Measurements from ENCODE around the gene ZFP3.
A peak's percentile ranks its signal among the peaks of the same experiment; 100 is the strongest.
"Not testable (repeated sequence)": the region's sequence is repeated elsewhere in the genome, so short reads cannot be mapped to it uniquely, and the experiment has no call there.

The ZFP3 gene

DNA sequence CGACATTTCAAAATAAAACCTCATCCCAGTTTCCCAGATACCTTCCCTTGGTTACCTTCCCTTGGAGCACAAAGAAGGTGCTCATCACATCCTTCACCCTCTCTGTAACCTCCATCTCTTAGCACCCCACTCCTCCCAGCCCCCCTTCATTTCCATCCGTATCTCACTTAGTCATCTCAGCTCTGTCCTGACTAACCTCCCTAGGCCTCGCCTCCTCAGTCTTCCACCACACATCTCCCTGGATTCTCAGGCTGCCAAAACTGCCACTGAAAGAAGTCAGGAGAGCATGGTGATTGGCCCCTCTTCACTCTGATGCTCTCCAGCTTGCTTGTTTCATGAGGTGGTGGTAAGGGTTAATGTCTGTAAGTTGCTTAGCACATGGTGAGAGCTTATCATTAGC is 2.3 kb downstream of the ZFP3 start:
- no peak for DNase-seq

DNA sequence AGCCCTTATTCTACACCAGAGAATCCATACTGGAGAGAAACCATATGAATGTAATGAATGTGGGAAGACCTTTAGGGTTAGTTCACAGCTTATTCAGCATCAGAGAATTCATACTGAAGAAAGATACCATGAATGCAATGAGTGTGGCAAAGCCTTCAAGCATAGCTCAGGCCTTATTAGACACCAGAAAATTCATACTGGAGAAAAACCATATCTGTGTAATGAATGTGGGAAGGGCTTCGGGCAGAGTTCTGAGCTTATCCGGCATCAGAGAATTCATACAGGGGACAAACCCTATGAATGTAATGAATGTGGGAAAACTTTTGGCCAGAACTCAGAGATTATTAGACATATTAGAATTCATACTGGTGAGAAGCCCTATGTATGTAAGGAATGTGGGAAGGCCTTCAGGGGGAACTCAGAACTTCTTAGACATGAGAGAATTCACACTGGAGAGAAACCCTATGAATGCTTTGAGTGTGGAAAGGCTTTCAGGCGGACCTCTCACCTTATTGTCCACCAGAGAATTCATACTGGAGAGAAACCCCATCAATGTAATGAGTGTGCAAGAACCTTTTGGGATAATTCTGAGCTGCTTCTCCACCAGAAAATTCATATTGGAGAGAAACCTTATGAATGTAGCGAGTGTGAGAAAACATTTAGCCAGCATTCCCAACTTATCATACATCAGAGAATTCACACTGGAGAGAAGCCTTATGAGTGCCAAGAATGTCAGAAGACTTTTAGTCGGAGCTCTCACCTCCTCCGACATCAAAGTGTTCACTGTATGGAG is 14.1 kb downstream of the ZFP3 start:
- peak; percentile 2 for DNase-seq

DNA sequence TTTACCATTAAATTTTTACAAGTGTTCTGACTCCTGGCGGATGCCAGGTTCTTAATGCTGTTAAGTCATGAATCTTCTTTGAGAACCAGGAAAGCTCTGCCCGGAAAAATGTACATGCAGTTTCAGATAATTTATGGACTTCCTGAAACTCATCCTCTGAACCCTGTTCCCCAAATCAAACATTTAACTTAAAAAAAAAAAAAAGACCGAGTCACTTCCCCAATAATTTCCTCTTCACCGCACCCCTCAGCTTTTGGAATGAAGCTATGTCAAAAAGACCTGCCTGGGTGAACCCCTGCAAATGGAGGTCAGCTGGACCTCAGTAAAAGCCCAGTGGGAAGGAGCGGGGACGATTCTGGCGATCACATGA is 18.4 kb downstream of the ZFP3 start:
- no peak for DNase-seq

DNA sequence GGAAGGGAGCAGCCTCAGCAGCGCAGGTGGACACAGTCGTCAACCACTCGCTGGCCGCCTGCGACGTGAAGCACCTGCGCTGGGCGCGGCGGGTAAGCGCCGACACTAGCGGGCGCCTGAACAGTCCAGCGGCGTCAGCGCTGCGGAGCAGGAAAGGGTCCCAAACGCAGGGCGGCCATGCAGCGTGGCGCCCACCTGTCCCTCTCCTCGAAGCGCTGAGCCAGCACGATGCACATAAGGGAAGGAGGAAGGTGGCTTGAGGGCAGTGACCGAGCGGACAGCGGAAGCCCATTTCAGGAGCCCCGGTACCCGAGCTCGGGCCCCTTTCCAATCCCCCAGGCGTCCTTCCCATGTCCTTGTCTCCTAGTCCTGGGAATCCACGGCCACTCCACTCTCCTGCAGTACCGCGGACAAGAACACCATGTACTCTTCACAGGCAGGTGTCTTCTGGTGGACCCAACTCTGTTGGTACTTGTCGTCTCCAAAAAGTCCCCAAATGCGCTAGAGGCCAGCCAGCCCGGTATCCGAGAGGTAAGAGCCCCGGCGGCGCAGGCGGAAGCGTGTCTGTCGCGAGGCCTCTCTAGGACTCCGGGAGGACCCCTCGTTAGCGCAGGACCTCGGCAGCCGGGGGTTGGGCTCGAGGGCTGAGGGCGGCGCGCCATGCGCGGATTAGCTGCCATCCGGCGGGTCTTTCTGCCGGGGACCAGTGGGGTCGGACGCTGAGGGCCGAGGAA is 19.0 kb downstream of the ZFP3 start:
- peak; percentile 4 for DNase-seq

DNA sequence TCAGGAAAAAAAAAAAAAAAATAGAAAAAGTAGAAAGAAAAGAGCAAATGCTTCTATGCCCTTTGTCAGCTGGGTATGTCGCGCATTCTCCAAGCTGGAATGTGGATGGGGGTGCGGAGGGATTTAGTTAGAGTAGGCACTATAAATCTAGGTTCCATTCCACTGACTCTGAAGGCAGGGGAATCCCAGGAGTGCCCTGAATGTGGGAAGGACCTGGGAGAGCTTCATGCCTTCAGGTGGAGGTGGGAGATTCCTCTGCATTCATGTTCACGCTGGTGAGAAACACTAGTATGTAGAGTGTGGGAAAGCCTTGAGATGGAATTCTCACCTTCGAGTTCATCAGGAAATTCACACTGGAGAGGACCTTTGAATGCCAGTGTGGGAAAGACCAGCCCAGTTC is 21.0 kb downstream of the ZFP3 start:
- DNase-seq, result no peak

DNA sequence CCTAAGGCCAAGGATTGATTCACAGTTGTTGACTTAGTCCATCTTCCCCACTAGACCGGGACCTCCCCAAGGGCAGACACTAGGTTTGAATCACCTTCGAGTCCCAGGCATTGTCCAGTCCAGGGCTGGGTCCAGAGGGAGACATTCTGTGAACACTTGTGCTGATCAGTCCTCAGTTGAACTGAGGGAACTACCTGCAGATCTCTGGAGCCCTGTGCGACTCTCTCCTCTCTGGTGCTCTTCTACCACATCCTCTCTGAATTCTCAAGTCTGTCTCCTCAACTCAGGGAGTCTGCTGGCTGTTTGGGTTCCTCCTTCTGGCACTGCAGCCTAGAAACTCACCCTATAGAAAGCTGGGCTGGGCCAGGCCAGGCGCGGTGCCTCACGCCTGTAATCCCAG is 22.6 kb downstream of the ZFP3 start:
- no peak for DNase-seq

DNA sequence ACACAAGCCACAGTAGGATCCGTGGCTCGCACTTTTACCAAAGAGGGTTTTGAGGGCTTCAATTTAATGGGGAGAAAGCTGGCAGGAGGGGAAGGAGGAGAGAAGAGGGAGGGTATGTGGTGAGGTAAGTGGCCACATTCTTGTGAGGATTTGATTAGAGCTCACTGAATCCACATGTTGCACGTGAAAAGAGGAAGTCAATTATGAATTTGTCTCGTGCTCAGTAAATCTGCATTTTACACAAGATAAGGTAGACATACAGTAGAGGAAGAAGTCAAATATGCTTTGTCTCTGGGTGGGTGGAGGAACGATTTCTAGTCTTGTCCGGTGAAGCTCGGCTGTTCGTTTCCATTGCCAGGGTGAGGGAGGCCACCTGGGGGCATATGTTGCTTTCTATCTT is 32.5 kb downstream of the ZFP3 start:
- no peak for DNase-seq

DNA sequence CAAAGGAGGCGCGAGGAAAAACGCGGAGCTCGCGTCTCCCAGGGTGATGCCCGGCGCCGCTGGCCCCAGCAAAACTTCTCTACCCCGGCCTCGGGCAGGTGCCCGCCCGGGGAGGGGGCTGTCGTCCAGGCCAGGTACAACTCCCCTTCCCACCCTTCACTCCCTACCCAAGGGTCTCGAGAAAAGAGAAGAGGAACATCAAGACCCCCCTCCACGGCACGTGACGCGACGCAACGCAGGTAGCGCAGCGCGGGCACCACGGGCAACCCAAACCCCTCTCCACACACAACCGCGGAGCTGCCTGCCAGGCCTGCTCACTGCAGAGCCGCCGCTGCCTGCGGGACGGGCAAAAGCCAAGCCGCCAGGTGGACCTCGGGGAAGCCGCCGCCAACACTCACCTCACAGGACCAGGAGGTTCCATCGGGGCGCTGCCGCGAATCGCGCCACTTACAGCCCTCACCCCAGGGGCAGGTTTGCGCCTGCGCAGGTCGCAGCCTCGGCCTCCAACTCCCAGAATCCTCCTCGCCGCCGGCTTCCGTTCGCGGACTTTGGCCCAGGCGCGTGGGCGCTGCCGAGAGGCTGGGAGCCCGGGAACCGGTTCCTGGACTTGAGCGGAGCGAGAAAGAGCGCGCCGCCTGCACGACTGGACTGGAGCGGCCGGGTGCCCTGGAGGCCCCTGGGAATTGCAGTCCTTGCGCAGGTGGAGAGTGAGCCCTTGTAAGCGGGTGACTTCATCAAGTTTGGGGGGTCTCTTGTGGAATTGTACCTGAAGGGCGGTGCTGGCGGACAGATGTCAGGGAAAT is 33.3 kb downstream of the ZFP3 start, which contains the start of gene ZNF232:
Gene ZNF232 (minus strand): TSS at position 477 of the 803 bp plus-strand sequence. CDS start 56 bp downstream, at position 421.
- peak; percentile 92 for DNase-seq

DNA sequence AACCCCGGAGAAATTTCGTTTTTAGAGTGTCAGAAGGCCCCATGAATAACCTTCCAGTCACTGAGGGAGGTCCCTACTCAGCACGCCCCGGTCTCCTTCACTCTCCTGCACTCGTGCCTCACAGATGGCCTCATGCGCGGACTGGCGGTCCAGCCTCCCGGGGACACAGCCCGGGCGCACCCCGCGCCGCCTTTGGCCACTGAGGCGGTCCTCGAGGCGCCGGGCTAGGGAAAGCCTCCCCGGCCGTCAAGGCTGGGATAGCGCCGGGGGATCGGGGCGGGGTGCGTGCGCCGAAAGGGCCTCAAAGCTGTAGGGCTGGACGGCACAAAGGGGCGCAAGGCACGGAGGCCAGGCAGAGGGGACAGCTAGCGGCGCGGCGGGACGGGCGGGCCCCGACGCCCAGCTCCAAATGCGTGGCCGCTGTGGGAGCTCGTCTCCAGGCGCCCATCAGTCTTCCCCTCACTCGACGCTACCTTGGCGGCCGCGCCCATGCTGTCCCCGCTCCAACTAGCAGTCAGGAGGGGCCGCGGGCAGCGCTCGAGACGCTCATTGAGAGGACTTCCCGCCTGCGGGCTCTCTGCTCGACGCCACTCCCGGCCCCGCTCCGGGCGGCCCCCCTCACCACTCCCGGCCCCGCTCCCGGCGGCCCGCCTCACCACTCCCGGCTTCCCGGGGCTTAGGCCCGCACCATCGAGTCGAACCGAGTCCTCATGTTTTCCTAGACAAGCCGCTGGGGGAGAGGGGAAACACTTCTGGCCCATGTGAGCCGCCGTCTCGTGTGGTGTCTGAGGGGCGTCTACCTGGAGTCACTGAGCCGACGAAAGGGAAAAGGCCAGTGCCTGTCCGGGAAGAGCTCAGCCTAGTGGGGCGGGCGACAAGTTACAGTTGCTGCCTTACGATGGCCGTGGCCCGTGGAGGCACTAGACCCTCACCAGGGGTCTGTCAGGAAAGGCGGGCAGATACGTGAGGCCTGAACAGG is 37.7 kb downstream of the ZFP3 start, which contains the start of gene USP6:
Gene USP6 (plus strand): TSS at position 360 of the 979 bp plus-strand sequence. CDS start 14,336 bp downstream, outside the sequence.
- no peak for DNase-seq

DNA sequence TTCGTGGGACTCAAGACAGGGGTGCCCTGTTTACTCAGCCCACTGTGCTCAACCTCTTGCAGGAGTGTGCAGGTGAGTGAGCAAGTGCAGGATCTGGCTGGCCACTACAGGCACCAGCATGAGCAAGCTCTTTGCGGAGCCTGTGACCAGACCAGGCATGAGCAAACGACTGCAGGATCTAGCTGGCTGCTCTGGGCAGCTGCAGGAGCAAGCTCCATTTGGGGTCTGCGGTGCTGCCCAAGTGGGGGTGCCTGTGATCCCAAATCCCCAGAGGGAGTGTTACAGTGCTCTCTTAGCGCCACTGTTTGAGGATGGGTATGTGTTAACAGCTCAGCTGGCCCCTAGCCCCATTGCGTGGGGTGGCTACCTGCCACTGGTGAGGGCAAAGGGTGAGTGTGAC is 40.0 kb downstream of the ZFP3 start:
- DNase-seq, result no peak

DNA sequence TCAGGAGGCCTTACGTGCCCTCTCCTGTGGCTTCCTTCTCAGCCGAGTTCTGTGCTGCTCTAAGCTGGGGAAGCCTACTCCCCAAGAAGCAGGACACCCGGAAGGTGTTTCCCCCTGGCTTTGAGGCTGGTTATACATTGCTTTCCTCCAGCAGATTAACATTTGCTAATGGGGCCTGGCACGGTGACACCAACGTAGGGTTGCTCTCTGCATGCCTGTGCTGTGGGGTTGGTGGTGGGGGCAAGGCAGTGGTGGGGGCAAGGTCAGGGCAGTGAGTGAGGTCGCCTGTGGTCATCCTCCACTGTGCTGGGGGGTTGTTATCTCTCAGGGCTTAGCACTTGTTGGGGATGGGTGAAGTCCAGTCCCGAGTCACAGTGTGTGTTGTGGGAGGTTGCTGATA is 41.8 kb downstream of the ZFP3 start:
- DNase-seq, result no peak

DNA sequence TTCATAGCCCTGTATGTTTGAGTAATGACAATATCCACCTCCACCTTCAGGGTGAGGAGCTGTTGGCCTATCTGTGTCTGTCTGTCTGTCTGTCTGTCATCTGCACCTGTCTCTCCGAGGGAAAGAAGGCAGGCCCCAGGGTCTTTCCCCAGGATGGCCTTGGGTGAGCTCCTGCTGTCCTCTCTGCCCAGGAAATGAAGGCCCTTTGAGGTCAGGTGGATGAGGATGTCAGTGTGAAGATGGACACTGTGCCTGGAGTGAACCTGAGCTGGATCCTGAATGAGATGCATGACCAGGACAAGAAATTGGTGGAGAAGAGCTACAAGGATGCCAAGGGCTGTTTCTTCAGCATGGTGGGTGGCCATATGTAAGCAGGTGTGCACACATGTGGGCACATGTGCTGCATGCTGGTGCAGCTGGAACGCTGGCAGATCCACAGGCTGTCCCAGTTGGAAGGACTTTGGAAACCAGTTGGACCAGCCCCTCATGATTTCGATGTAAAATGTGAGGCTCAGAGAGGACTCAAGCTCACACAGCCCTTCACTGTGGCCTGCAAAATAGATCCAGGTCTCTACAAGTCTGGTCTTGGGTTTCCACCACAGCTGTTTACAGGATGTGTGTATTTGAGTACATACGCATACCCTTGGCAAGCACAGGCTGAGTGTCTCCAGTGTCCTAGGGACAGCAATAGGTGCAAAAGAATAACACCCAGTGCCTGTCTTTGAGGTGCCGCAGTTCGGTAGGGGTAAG is 42.3 kb downstream of the ZFP3 start:
- DNase-seq, result not testable (repeated sequence)

DNA sequence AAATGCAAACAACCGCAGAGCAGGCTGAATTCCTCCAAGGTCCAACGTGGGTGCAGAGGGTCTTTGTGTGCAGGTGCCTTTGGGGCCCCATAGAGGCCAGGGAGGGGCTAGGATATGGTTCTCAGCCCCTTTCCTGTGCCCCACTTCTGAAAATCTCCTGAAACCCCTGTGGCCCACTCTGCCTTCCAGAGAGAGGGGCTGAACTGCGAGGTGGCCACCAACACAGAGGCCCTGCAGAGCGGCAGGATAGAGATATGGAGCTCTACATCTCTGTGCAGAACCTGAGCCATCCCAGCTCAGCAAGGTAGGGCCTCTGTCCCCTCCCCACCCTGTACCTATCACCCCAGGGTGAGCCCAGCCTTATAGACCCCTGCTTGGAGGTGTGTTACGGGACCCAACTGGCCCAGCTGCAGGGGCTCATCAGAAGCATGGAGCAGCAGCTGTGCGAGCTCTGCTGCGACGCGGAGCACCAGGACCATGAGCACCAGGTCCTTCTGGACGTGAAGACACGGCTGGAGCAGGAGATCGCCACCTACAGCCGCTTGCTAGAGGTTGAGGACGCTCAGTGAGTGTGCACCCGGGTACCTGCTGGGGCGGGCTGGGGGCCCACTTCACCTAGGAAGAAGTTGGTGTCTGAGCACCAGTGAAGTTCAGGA is 43.0 kb downstream of the ZFP3 start:
- DNase-seq, result no peak

DNA sequence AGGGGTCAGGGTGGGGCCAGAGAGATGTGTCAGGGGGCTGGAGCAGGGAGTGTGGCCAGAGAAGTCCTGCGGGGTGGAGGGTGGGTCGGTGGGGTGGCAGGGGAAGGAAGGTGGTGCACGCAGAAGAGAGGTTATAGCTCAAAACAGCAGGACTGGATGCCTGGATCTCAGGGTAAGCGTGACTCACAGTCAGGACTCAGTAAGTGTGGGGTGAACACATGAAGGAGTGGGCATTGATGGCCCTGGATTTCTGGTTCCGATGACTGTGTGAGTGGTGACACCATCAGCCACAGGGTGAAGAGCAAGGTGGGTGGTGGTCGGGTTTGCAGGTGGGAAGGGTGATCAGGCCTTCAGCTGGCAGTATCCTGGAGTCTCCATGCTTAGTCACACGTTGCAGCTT is 43.8 kb downstream of the ZFP3 start:
- not testable (repeated sequence) for DNase-seq

DNA sequence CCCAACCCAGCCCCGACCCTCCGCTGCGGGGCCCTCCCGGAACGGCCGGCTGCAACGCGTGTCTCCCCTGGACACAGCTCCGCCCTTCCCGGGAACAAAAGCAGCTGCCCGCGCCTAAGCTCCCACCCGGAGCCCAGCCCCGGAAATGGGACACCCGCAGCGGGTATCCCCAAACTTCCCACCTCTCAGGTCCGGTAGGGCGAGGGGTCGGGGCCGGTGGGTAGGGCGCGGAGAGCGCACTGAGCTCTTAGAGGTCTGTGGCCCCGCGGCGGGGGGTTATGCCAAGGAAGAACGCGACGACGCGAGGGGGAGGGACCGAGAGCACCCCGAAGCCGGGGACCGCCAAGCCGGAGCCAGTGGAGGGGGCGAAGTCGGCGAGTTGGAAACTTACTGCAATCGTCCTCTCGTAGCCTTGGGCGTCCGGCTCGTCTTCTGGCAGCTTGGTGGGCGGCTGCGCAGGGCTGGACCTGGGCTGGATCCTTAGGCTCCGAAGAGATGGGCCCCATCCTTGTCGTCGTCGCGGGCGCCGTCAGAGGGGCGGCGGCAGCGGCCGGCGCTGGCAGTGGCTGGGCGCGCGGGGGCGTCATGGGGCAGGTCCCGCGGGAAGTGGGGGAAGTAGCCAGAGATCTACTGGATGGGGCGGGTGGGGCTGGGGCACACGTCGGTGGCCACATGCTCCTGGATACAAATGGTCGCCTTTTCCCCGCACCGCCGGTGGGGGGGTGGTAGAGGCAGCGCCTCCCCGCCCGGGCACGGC is 44.5 kb downstream of the ZFP3 start:
- peak; percentile 7 for DNase-seq

DNA sequence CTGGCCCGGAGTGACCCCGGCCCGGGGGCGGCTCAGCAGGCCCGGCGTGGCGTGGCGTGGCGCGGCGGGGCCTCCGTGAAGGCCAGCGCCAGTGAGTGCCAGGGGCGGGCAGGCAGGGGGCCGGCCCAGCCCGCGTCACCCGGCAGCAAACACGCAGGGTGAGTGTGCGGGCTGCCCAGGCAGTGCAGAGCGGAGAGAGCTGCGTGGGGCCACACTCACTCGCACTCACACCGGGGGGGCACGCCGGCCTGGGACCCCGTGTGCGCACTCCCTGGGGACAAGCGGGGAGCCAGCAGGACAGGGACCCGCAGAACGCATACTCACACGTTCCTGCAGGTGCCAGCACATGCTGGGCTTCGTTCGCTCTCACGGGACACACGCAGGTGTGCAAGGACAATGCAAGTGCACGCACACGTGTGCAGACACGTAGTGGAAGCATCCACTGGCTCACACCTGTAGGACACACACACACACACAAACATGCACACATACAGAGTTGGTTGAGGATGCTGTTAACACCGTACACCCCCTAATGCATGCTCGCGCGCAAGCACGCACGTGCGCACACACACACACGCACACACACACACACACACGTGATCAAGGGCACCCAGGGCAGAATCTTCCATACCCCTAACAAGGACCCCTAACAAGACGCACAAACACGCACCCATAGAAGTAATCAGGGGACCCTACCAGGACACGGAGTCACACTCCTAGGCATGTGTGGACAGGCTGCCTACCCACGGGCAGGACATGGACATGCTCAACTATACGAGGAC is 45.3 kb downstream of the ZFP3 start:
- no peak for DNase-seq

DNA sequence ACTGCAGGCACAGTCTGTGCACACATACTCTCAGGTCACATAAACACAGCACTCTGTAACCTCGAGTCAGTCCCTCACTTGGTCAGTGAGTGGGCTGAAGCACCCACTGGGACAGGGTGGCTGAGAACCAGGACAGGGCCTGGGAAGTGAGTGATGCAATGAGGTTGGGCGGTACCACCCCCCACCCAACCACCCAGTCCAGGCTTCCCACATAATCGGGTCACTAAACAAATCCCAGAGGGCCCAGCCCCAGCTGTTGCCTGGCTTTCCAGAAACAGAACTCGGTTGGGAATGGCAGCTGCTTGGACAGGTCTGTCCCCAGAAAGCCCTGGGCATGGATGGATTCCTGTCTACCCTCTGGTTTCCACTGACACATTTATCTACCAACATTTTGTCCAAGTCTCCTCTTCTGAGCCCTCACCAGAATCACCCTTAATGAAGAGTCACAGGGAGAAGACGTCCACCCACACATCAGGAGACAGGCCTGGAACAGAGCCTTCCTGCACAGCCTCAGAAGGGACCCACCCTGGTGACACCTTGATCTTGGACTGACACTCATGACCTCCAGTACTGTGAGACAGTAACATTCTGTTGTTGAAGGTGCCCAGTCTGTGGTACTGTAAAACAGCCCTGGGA is 46.0 kb downstream of the ZFP3 start:
- DNase-seq, result not testable (repeated sequence)

DNA sequence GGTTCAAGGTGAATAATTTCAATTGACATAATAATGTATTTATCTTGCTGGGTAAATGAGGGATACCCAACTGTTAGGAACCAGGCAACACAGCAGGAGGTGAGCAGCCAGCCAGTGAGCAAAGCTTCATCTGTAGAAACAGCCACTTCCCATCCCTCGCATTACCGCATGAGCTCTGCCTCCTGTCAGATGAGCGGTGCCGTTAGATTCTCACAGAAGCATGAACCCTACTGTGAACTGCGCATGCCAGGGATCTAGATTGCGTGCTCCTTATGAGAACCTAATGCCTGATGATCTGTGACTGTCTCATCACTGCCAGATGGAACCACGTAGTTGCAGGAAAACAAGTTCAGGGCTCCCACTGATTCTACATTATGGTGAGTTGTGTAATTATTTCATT is 46.6 kb downstream of the ZFP3 start:
- not testable (repeated sequence) for DNase-seq
